GM18511 (cell line): ENCODE measurements around the gene MAEA.
"Not testable (repeated sequence)": the region's sequence is repeated elsewhere in the genome, so short reads cannot be mapped to it uniquely, and the experiment has no call there.

ENCODE experiments used
- ATAC-seq: cut with Tn5 transposase; IDR thresholded peaks from one replicate; pipeline ENCODE4 v1.9.1; 2021; ENCODE audit warnings: mild to moderate bottlenecking, moderate library complexity; ENCODE audit not compliant: unreplicated experiment

The MAEA gene

GRCh38 chr4:1364217-1364616 lies 74.5 kb downstream of the MAEA start:
- no peak for ATAC-seq

- no peak for ATAC-seq
These were observed 75.1 kb downstream of the MAEA start for GRCh38 chr4:1364748-1365147.

GRCh38 chr4:1365271-1366178 lies 75.8 kb downstream of the MAEA start:
- no peak for ATAC-seq

GRCh38 chr4:1366371-1367229 lies 76.9 kb downstream of the MAEA start:
- ATAC-seq, result no peak

- ATAC-seq, result no peak
These were observed 77.7 kb downstream of the MAEA start for GRCh38 chr4:1367230-1367935.

- ATAC-seq, result no peak
These were observed 78.2 kb downstream of the MAEA start for GRCh38 chr4:1367936-1368289.

- no peak for ATAC-seq
These were observed 78.9 kb downstream of the MAEA start for GRCh38 chr4:1368421-1369090.

- no peak for ATAC-seq
These were observed 79.4 kb downstream of the MAEA start for GRCh38 chr4:1369091-1369450.

- ATAC-seq, result no peak
These were observed 79.9 kb downstream of the MAEA start for GRCh38 chr4:1369479-1370079.

- ATAC-seq, result no peak
These were observed 80.8 kb downstream of the MAEA start for GRCh38 chr4:1370321-1371124.

GRCh38 chr4:1371176-1372165 lies 81.8 kb downstream of the MAEA start:
- no peak for ATAC-seq

GRCh38 chr4:1372576-1372975 lies 82.9 kb downstream of the MAEA start:
- not testable (repeated sequence) for ATAC-seq

- no peak for ATAC-seq
These were observed 84.4 kb downstream of the MAEA start for GRCh38 chr4:1373892-1374705.

- ATAC-seq, result no peak
These were observed 85.0 kb downstream of the MAEA start for GRCh38 chr4:1374706-1375045.

- no peak for ATAC-seq
These were observed 85.5 kb downstream of the MAEA start for GRCh38 chr4:1375051-1375721.

GRCh38 chr4:1375761-1376322 lies 86.2 kb downstream of the MAEA start:
- no peak for ATAC-seq

- ATAC-seq, result no peak
These were observed 86.7 kb downstream of the MAEA start for GRCh38 chr4:1376391-1376840.
